H1 (cell line): ENCODE data around the gene XRN2.

Experiments
- ATF2 ChIP-seq: IDR thresholded peaks from 2 replicates; pipeline ENCODE4 v1.6.1; 2012; ENCODE audit warnings: low read length, inconsistent platforms
- CHD1 ChIP-seq: IDR thresholded peaks from 2 replicates; pipeline ENCODE4 v1.6.1; 2012; ENCODE audit warnings: low read depth, low read length, improper control_type of control experiment
- CREB1 ChIP-seq: IDR thresholded peaks from 2 replicates; pipeline ENCODE4 v1.6.1; 2012; ENCODE audit warnings: inconsistent platforms
- KDM1A ChIP-seq: fragments of 200-600, 300-600 bp; sonication (generic); IDR thresholded peaks from 2 replicates; pipeline ENCODE4 v1.7.1; 2016; ENCODE audit warnings: mild to moderate bottlenecking, low read length, borderline replicate concordance
- KDM4A ChIP-seq: IDR thresholded peaks from one replicate; pipeline ENCODE4 v1.7.1; 2012; ENCODE audit warnings: low read depth, mild to moderate bottlenecking, moderate library complexity, low read length, inconsistent platforms; ENCODE audit not compliant: severe bottlenecking
- POLR2A ChIP-seq, 2 experiments: IDR thresholded peaks; 1 replicate in 1 of 2; 2 replicates in 1 of 2; pipeline ENCODE4 v1.6.1; 2011; ENCODE audit warnings: low read depth in 2 of 2, low read length in 2 of 2, mild to moderate bottlenecking in 2 of 2; ENCODE audit errors: control extremely low read depth in 1 of 2
- POLR2AphosphoS5 ChIP-seq: IDR thresholded peaks from 2 replicates; pipeline ENCODE4 v1.6.1; 2011; ENCODE audit warnings: low read depth, low read length
- TAF1 ChIP-seq: IDR thresholded peaks from 2 replicates; pipeline ENCODE4 v1.6.1; 2011; ENCODE audit warnings: mild to moderate bottlenecking, low read depth, low read length
- TBP ChIP-seq: IDR thresholded peaks from 2 replicates; pipeline ENCODE4 v1.6.1; 2011; ENCODE audit warnings: low read depth, low read length, improper control_type of control experiment
- TF ChIP-seq, protein P1 (sequence below), 3 experiments: IDR thresholded peaks; 1 replicate in 2 of 3; 2 replicates in 1 of 3; pipeline versions ENCODE4 v1.5.1 to v1.6.1; 2011; ENCODE audit warnings: low read length in 3 of 3, mild to moderate bottlenecking in 3 of 3, inconsistent platforms in 2 of 3, low read depth in 1 of 3, moderate library complexity in 1 of 3; ENCODE audit not compliant: insufficient read depth in 1 of 3; ENCODE audit errors: control extremely low read depth in 1 of 3
- TF ChIP-seq, protein P2 (sequence below): IDR thresholded peaks from 2 replicates; pipeline ENCODE4 v1.6.1; 2012; ENCODE audit warnings: inconsistent platforms

GRCh38 chr20:21323640-21324039 lies 20.5 kb downstream of the XRN2 start:
- TF ChIP-seq CHD1 (no peak), ATF2 (no peak), CREB1 (no peak), KDM1A (no peak), POLR2AphosphoS5 (no peak), KDM4A (no peak), POLR2A (IDR thresholded peaks at IDR 0.05; ENCODE audit: control extremely low read depth in 1 of 2, low read depth in 2 of 2, low read length in 2 of 2) (no peak), TBP (no peak), TAF1 (no peak)
- TF ChIP-seq, protein P1, sequence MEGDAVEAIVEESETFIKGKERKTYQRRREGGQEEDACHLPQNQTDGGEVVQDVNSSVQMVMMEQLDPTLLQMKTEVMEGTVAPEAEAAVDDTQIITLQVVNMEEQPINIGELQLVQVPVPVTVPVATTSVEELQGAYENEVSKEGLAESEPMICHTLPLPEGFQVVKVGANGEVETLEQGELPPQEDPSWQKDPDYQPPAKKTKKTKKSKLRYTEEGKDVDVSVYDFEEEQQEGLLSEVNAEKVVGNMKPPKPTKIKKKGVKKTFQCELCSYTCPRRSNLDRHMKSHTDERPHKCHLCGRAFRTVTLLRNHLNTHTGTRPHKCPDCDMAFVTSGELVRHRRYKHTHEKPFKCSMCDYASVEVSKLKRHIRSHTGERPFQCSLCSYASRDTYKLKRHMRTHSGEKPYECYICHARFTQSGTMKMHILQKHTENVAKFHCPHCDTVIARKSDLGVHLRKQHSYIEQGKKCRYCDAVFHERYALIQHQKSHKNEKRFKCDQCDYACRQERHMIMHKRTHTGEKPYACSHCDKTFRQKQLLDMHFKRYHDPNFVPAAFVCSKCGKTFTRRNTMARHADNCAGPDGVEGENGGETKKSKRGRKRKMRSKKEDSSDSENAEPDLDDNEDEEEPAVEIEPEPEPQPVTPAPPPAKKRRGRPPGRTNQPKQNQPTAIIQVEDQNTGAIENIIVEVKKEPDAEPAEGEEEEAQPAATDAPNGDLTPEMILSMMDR (IDR thresholded peaks at IDR 0.05; ENCODE audit: control extremely low read depth in 1 of 3, insufficient read depth in 1 of 3, low read depth in 1 of 3, low read length in 3 of 3), result no peak
- TF ChIP-seq, protein P2, sequence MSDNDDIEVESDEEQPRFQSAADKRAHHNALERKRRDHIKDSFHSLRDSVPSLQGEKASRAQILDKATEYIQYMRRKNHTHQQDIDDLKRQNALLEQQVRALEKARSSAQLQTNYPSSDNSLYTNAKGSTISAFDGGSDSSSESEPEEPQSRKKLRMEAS, result no peak
